NCI-H2107 (cell line): ENCODE measurements around the gene FAM81A.

ENCODE experiments used
- DNase-seq: peaks from one replicate; lab custom pipeline; 2025; lab: John Stamatoyannopoulos, UW

Gene FAM81A

GRCh38 chr15:59543721-59544547 lies 105.9 kb downstream of the FAM81A start:
- DNase-seq = no peak

- DNase-seq = no peak
Measured at GRCh38 chr15:59545573-59545972, 107.6 kb downstream of the FAM81A start.

GRCh38 chr15:59548501-59549226 lies 110.7 kb downstream of the FAM81A start:
- DNase-seq = no peak

GRCh38 chr15:59549301-59550185 lies 111.6 kb downstream of the FAM81A start:
- no peak for DNase-seq

- no peak for DNase-seq
Measured at GRCh38 chr15:59550530-59550929, 112.5 kb downstream of the FAM81A start.

DNA sequence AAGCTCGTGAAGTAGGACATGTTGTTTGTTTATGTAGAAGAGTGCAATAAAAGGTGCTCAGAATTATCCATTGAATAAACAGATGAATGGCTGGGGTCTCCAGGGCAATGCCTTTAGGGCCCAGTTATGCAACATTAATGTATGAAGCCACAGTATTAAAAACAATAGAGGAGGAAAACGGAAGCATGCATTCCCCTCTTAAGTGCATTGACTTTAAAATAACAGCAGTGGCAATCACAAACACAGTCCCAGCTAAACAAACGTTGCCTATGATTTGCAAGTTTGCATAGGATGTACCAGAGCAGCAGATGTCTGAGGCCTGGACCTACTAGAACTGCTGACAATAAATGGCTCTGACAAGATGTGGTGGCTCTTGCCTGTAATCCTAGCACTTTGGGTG lies 113.0 kb downstream of the FAM81A start:
- DNase-seq = no peak

- no peak for DNase-seq
Measured at GRCh38 chr15:59553879-59554735, 116.1 kb downstream of the FAM81A start.

DNA sequence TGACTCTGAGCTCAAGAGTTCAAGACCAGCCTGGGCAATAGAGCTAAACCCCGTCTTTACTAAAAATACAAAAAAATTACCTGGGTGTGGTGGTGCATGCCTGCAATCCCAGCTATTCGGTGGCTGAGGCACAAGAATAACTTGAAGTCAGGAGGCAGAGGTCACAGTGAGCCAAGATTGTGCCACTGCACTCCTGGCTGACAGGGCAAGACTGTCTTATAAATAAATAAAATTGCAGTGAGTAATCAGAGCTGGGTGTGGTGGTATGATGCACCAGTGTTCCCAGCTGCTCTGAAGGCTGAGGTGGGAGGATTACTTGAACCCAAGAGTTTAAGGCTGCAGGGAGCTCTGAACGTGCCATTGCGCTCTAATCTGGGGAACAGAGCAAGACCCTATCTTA lies 117.7 kb downstream of the FAM81A start:
- no peak for DNase-seq

DNA sequence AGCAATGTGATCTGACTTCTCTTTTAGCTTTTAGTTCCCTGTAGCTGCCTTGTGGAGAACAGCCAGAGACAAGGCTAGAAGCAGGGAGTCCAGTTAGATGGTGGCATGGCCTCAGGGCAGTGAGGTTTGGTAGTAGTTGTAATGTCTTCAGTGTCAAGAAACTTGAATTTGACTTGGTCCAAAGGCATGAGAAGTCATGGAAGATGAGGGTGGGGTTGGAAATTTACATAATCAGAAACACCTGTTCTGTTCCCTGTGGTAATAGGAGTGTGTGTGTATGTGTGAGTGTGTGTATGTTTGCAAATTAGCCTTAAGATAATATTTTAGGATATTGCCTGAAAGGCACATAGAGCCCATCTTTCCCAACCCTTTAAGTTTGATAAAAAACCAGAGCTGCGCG lies 118.4 kb downstream of the FAM81A start:
- no peak for DNase-seq

- no peak for DNase-seq
Measured at GRCh38 chr15:59557581-59557980, 119.6 kb downstream of the FAM81A start.

DNA sequence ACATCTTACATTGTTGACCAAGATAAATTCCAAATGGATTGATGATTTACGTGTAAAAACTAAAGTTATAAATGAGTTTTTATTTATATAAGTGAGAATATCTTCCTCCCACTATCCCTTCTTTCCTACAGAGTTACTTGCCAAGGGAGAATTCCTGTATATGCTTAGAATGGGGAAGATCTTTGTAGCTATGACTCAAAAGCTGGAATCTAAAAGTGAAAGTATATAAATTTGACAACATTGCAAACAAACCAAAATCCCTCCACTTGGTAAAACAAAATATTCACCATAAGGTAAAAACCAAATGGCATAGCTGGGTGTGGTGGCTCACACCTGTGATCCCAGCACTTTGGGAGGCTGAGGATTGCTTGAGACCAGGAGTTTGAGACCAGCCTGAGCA lies 120.9 kb downstream of the FAM81A start:
- no peak for DNase-seq

DNA sequence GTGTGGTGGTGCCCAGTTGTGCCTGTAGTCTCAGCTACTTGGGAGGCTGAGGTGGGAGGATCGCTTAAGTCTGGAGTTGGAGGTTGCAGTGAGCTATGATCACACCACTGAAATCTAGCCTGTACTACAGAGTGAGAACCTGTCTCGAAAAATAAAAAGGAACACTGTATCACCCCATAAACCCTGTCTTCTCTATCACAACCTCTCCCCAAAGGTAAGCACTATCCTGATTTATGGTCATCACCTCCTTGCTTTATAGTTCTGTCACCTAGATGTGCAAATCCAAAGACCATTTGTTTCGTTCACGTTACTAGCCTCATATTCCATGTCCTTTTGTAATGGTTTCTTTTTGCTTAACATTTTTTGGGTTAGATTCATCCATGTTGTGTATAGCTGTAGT lies 123.6 kb downstream of the FAM81A start:
- DNase-seq = no peak

- DNase-seq = no peak
Measured at GRCh38 chr15:59562448-59563186, 124.6 kb downstream of the FAM81A start.

GRCh38 chr15:59565299-59565698 lies 127.3 kb downstream of the FAM81A start:
- no peak for DNase-seq

GRCh38 chr15:59567324-59567723 lies 129.3 kb downstream of the FAM81A start:
- no peak for DNase-seq

GRCh38 chr15:59569477-59569876 lies 131.5 kb downstream of the FAM81A start:
- DNase-seq = no peak

DNA sequence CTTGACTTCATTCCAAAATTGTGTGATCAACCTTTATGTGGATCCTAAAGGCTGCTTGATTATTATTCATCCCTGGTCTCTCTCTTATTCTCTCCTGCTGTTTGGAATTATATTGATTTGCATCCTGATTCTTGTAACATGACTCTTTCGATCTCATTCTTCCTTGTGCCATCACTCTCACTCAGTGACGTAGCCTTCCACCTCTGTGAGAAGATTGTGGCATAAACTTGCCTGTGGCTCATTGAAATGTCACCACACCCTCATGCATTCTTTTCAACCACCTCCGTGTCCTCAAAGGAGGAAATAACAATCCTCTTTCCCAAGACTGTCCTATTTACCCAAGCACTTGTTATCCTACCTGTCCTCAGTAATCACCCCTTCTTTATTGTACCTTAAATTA lies 132.3 kb downstream of the FAM81A start:
- DNase-seq = no peak

DNA sequence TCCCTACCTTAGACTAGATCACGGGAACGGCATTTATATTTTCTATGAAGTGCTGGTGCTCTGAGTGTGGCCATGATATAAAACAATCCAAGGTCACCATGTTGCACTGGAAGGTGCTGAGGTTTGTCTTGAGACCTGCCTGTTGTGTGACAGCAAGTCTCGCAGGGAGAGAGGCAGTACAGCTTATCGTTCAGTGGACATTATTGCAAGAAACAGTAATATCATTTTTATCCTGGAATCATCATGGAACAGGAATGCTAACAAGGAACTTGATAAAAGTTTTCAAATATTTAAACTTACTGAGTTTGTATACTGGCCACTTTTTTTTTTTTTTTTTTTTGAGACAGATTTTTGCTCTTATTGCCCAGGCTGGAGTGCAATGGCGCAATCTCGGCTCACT lies 133.6 kb downstream of the FAM81A start:
- DNase-seq = no peak
